ENCODE results near the gene SLC9A8.
A peak's percentile ranks its signal among the peaks of the same experiment; 100 is the strongest.

SLC9A8 gene

GRCh38 chr20:49808753-49809152 lies 3.9 kb upstream of the SLC9A8 start:
- Histone ChIP-seq H3K4me1 (ENCODE audit: insufficient read depth, poor library complexity, severe bottlenecking) (peaks cover 7% of the 10 kb centered on the region), H3K27me3 (ENCODE audit: insufficient read depth, poor library complexity, severe bottlenecking) (no peaks in the 10 kb centered on the region), H3K9me3 (ENCODE audit: severe bottlenecking) (no peaks in the 10 kb centered on the region), H3K4me3 (ENCODE audit: severe bottlenecking) (no peak overlapping the region), H3K36me3 (ENCODE audit: low read depth) (no peaks in the 10 kb centered on the region), H3K27ac (ENCODE audit: poor library complexity, severe bottlenecking) (no peak overlapping the region)
- DNase-seq (ENCODE audit: low spot score) (no peak), ATAC-seq (ENCODE audit: low read depth) (no peak)
- TF ChIP-seq, protein P1, sequence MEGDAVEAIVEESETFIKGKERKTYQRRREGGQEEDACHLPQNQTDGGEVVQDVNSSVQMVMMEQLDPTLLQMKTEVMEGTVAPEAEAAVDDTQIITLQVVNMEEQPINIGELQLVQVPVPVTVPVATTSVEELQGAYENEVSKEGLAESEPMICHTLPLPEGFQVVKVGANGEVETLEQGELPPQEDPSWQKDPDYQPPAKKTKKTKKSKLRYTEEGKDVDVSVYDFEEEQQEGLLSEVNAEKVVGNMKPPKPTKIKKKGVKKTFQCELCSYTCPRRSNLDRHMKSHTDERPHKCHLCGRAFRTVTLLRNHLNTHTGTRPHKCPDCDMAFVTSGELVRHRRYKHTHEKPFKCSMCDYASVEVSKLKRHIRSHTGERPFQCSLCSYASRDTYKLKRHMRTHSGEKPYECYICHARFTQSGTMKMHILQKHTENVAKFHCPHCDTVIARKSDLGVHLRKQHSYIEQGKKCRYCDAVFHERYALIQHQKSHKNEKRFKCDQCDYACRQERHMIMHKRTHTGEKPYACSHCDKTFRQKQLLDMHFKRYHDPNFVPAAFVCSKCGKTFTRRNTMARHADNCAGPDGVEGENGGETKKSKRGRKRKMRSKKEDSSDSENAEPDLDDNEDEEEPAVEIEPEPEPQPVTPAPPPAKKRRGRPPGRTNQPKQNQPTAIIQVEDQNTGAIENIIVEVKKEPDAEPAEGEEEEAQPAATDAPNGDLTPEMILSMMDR (IDR thresholded peaks at IDR 0.05; ENCODE audit: poor library complexity, severe bottlenecking), result no peak

DNA sequence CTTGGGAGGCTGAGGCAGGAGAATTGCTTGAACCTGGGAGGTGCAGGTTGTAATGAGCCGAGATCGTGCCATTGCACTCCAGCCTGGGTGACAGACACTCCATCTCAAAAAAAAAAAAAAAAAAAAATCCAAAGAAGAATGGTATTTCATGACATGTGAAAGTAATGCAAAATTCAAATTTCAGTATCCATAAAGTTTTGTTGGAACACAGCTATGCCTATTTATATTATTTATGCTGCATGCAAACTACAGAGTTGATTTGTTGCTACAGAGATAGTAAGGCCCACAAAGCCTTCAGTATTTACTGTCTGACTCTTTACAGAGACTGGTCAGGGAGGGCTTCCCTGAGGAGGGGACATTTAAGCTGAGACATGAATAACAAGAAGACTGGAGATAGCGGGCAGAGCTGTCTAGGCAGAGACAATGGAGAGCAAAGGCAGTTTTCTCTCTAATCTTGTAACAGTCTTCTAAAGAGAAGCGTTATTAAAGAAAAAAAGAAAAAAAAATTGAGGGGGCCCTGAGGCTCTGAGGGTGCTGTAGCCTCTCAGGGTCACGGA lies 2.7 kb upstream of the SLC9A8 start:
- no peak for DNase-seq (ENCODE audit: low spot score)
- H3K27me3 ChIP-seq (ENCODE audit: insufficient read depth, poor library complexity, severe bottlenecking), result no peaks in the 10 kb centered on the region
- H3K4me1 ChIP-seq (ENCODE audit: insufficient read depth, poor library complexity, severe bottlenecking), result peaks cover 16% of the 10 kb centered on the region
- no peak for ATAC-seq (ENCODE audit: low read depth)
- TF ChIP-seq, protein P1 (IDR thresholded peaks at IDR 0.05; ENCODE audit: poor library complexity, severe bottlenecking), result no peak
- H3K27ac ChIP-seq (ENCODE audit: poor library complexity, severe bottlenecking), result no peak overlapping the region
- peaks cover 3% of the 10 kb centered on the region; the same call in 1 of the 2 replicates for H3K36me3 ChIP-seq (ENCODE audit: low read depth)
- no peak overlapping the region for H3K4me3 ChIP-seq (ENCODE audit: severe bottlenecking)
- no peaks in the 10 kb centered on the region for H3K9me3 ChIP-seq (ENCODE audit: severe bottlenecking)

DNA sequence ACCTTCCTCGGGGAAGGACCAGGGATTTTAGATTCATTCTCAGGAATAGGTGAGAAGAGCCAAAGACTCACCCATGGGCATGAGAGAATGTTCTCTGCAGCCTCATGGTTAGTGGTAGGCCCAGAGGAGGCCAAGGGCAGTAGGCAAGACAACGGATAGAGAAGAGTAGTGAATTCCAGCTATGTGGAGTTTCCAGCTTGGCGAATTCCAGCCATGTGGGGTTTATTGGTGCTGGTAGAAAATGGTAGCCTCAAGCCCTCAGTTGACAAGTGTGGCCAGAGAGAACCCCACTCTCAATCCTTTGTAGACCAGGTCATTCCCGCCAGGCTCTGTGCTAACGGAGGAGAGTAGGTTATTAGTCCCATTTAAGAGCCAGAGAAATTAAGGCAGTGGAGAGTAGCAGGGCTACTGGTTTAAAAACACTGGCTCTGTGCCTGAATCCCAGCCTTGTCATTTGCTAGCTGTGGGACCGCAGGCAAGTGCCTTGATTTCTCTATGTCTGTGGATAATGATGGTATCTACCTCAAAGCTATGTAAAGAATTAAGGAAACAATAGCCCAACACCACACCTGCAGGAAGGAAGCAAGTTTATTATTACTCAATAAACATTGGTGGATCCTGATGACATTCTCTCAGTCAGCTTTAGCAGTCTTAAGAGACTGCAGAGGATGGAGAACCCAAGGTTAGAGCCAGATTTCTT lies 2.0 kb upstream of the SLC9A8 start:
- Histone ChIP-seq H3K9me3 (ENCODE audit: severe bottlenecking) (no peaks in the 10 kb centered on the region), H3K4me3 (ENCODE audit: severe bottlenecking) (no peak overlapping the region), H3K27me3 (ENCODE audit: insufficient read depth, poor library complexity, severe bottlenecking) (no peaks in the 10 kb centered on the region), H3K4me1 (ENCODE audit: insufficient read depth, poor library complexity, severe bottlenecking) (peaks cover 16% of the 10 kb centered on the region), H3K27ac (ENCODE audit: poor library complexity, severe bottlenecking) (no peak overlapping the region), H3K36me3 (ENCODE audit: low read depth) (peaks cover 9% of the 10 kb centered on the region)
- ATAC-seq (ENCODE audit: low read depth) (no peak), DNase-seq (ENCODE audit: low spot score) (peak; percentile 52)
- TF ChIP-seq, protein P1 (IDR thresholded peaks at IDR 0.05; ENCODE audit: poor library complexity, severe bottlenecking), result no peak

- DNase-seq (ENCODE audit: low spot score) (peak; percentile 66), ATAC-seq (ENCODE audit: low read depth) (peak; percentile 6; the same call in 2 of the 3 replicates)
- Histone ChIP-seq H3K27ac (ENCODE audit: poor library complexity, severe bottlenecking) (peak overlapping the region; percentile 71), H3K4me3 (ENCODE audit: severe bottlenecking) (peak overlapping the region; percentile 62), H3K36me3 (ENCODE audit: low read depth) (peaks cover 23% of the 10 kb centered on the region), H3K9me3 (ENCODE audit: severe bottlenecking) (no peaks in the 10 kb centered on the region), H3K27me3 (ENCODE audit: insufficient read depth, poor library complexity, severe bottlenecking) (no peaks in the 10 kb centered on the region), H3K4me1 (ENCODE audit: insufficient read depth, poor library complexity, severe bottlenecking) (peaks cover 16% of the 10 kb centered on the region)
- TF ChIP-seq, protein P1 (IDR thresholded peaks at IDR 0.05; ENCODE audit: poor library complexity, severe bottlenecking), result no peak
These were observed 662 bp upstream of the SLC9A8 start for GRCh38 chr20:49811825-49812506.

All from RWPE2 (cell line).